BLaER1 treated with 17β-estradiol and CSF1 and Interleukin-3, amounts not matched to agents 10 nM and 100 nM (cell line): ENCODE results near the gene FOXN4.

Experiments
- H3K27ac ChIP-seq, 11 experiments: shearing (Covaris generic); formaldehyde crosslinking; 2 replicates each; pipeline ENCODE4 v1.8.1; 2022
- H3K27me3 ChIP-seq, 11 experiments: shearing (Covaris generic); formaldehyde crosslinking; 2 replicates each; pipeline ENCODE4 v1.8.1; 2022
- H3K36me3 ChIP-seq, 11 experiments: shearing (Covaris generic); formaldehyde crosslinking; 2 replicates each; pipeline ENCODE4 v1.8.1; 2022
- H3K4me1 ChIP-seq, 10 experiments: shearing (Covaris generic); formaldehyde crosslinking; 2 replicates each; pipeline ENCODE4 v1.8.1; 2022
- H3K4me2 ChIP-seq, 11 experiments: shearing (Covaris generic); formaldehyde crosslinking; 2 replicates each; pipeline ENCODE4 v1.8.1; 2022
- H3K4me3 ChIP-seq, 10 experiments: shearing (Covaris generic); formaldehyde crosslinking; 2 replicates each; pipeline ENCODE4 v1.8.1; 2022
- H3K9ac ChIP-seq, 11 experiments: shearing (Covaris generic); formaldehyde crosslinking; 2 replicates each; pipeline ENCODE4 v1.8.1; 2022
- H3K9me3 ChIP-seq, 11 experiments: shearing (Covaris generic); formaldehyde crosslinking; replicated peaks in 1 of 11; 2 replicates each; pipeline ENCODE4 v1.8.1; 2022
- H4K20me1 ChIP-seq, 11 experiments: shearing (Covaris generic); formaldehyde crosslinking; 2 replicates each; pipeline ENCODE4 v1.8.1; 2022
- Cebpa-rat ChIP-seq, 11 experiments: shearing (Covaris generic); IDR thresholded peaks; 2 replicates each; pipeline ENCODE4 v1.8.1; 2022

FOXN4 gene

DNA sequence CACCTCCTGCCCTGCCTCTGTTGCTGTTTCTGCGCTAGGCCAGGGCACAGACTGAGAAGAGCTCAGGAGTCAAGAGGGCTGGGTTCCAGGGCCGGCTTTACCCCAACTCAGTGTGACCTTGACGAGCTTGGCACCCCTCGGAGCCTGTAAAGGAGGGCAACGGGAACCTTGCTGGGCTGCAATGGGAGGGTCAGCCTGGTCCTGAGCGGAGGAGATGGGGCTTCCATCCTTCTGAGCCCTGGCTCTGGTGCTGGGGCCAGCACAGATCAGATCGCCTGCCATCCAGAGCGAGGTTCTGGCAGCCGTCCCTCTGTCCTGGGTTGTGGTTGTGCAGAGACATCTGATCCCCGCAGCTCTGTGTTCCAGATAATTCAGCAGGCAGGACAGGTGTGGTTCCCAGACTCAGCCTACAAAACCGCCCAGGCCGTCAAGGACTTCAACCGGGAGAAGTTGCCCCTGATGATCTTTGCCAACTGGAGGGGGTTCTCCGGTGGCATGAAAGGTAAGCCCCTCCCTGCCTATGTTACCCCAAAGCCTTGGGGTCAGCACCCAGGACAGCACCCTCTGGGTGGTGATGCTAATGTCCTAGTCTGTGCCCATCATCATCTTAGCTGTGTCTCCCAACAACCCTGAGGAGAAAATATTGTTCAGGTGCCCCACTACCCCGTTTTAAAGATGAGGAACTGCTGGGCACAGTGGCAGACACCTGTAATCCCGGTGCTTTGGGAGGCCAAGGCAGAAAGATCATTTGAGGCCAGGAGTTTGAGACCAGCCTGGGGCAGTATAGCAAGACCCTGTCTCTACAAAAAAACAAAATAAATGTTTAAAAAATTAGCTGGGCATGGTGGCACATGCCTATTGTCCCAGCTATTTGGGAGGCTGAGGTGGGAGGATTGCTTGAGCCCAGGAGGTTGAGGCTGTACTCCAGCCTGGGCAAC is 50.2 kb downstream of the FOXN4 start:
- peaks cover 0 to 3% (median 0%) of the 10 kb centered on the region in 11 experiments; a peak in 1 of 22 replicates for H3K36me3 ChIP-seq
- no peak overlapping the region for H3K9ac ChIP-seq
- no peak overlapping the region for H3K27ac ChIP-seq
- peaks cover 5 to 8% (median 7%) of the 10 kb centered on the region in 11 experiments for H3K9me3 ChIP-seq
- no peak overlapping the region for H3K4me2 ChIP-seq
- H3K27me3 ChIP-seq: no peaks in the 10 kb centered on the region
- H3K4me1 ChIP-seq: no peaks in the 10 kb centered on the region
- H4K20me1 ChIP-seq: peaks cover 0 to 9% (median 0%) of the 10 kb centered on the region in 11 experiments; a peak in 1 of 22 replicates
- no peak for TF ChIP-seq Cebpa-rat (IDR thresholded peaks at IDR 0.05)
- H3K4me3 ChIP-seq: no peak overlapping the region

DNA sequence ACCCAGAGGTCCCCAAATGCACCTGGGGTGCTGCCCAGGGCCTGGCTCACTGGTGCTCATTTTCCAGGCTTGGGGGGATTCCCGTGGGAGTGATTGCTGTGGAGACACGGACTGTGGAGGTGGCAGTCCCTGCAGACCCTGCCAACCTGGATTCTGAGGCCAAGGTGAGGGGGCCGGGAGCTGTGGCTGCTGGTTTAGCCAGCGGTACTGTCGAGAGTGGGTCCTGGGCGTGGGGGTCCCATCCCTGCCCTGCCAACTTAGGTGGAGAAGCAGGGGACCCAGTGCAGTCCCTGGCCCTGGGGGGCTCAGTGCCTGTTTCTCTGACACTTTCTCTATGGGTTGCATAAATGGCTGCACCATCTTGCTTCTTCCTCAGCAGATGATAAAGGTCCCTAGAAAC is 50.9 kb downstream of the FOXN4 start:
- Histone ChIP-seq H3K9me3 (peaks cover 10 to 15% (median 14%) of the 10 kb centered on the region in 11 experiments), H3K4me3 (no peak overlapping the region), H3K36me3 (peaks cover 0 to 6% (median 0%) of the 10 kb centered on the region in 11 experiments; a peak in 1 of 22 replicates), H3K27ac (no peak overlapping the region), H3K4me2 (no peak overlapping the region), H3K4me1 (no peaks in the 10 kb centered on the region), H3K27me3 (no peaks in the 10 kb centered on the region), H3K9ac (no peak overlapping the region), H4K20me1 (peaks cover 0 to 9% (median 0%) of the 10 kb centered on the region in 11 experiments; a peak in 1 of 22 replicates)
- TF ChIP-seq Cebpa-rat (IDR thresholded peaks at IDR 0.05): no peak

DNA sequence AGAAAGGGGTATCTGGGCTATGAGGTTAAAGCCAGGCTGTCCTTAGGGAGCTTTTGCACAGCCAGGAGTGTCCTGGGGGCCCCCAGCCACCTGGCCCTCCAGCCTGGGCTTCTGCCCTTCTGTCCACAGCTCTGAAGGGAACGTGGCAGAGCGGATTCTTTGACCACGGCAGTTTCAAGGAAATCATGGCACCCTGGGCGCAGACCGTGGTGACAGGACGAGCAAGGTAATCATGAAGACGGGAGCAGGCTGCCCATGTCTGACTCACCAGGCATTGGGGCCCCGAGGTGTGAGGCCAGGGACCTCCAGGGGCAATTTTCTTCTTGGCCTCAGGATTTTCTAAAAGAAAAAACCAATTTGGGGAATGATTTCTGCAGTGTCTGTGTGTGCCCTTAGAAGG is 53.1 kb downstream of the FOXN4 start:
- no peak for TF ChIP-seq Cebpa-rat (IDR thresholded peaks at IDR 0.05)
- H3K4me1 ChIP-seq: no peaks in the 10 kb centered on the region
- H3K27me3 ChIP-seq: no peaks in the 10 kb centered on the region

DNA sequence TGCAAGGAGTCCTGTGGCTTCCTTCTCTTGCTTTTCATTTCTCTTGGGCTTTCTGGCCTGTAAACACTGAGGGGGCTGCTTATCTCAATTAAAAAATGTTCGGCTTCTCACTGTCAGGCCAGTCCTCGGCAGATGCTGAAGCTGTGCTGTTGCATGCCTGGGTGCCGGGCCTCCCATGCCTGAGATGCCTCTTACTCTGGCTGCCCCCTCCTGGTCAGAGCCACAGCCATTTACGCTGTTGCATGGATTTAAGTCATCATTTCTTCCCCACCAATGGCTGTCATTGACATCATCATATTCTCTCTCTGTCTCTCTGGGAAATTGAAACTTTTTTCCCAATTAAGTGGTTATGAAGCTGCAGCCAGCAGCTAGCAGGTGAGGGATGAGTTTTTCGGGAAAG is 53.7 kb downstream of the FOXN4 start:
- peaks cover 0 to 9% (median 0%) of the 10 kb centered on the region in 11 experiments; a peak in 1 of 22 replicates for H4K20me1 ChIP-seq
- no peak for TF ChIP-seq Cebpa-rat (IDR thresholded peaks at IDR 0.05)
- peaks cover 10 to 21% (median 14%) of the 10 kb centered on the region in 11 experiments for H3K9me3 ChIP-seq
- H3K4me1 ChIP-seq: peaks cover 0 to 4% (median 0%) of the 10 kb centered on the region in 10 experiments; a peak in 2 of 20 replicates
- H3K27ac ChIP-seq: no peak overlapping the region
- no peaks in the 10 kb centered on the region for H3K27me3 ChIP-seq
- H3K4me3 ChIP-seq: no peak overlapping the region
- no peak overlapping the region for H3K4me2 ChIP-seq
- no peak overlapping the region for H3K9ac ChIP-seq
- peaks cover 0 to 6% (median 0%) of the 10 kb centered on the region in 11 experiments; a peak in 1 of 22 replicates for H3K36me3 ChIP-seq

More for the DNA sequence above, 53.1 kb downstream of the FOXN4 start:
- Histone ChIP-seq H3K9me3 (peaks cover 10 to 21% (median 14%) of the 10 kb centered on the region in 11 experiments), H3K9ac (no peak overlapping the region), H3K36me3 (peaks cover 0 to 6% (median 0%) of the 10 kb centered on the region in 11 experiments; a peak in 1 of 22 replicates), H3K27ac (no peak overlapping the region), H4K20me1 (peaks cover 0 to 9% (median 0%) of the 10 kb centered on the region in 11 experiments; a peak in 1 of 22 replicates), H3K4me3 (no peak overlapping the region), H3K4me2 (no peak overlapping the region)

DNA sequence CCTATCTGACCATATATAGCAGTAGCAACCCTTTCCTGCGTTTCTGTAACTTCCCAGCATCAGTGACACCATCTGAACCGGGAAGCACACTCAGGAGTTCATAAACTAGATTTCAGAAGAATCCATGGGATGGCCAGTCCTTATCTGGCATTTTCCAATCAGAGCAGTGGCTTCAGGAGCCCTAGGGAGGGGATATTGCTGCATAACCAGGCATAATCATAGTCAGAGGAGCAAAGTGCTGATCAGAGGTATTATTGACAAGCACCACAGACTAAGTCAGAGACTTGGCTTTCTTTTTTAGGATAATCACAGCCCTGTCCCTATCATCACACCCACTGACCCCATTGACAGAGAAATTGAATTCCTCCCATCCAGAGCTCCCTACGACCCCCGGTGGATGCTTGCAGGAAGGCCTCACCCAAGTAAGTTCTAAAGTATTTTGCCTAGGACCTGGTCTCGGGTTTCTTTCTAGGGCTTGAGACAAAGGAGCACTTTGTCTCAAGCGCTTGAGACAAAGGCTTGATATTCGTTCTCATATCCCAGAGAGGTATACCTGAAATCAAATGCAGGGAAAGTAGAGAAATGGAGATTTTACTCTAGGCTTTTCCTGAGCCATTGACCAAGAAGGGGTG is 55.1 kb downstream of the FOXN4 start:
- Histone ChIP-seq H3K4me2 (no peak overlapping the region), H4K20me1 (peaks cover 0 to 9% (median 0%) of the 10 kb centered on the region in 11 experiments; a peak in 1 of 22 replicates), H3K9me3 (peaks cover 10 to 21% (median 14%) of the 10 kb centered on the region in 11 experiments), H3K27ac (no peak overlapping the region), H3K36me3 (peaks cover 0 to 6% (median 0%) of the 10 kb centered on the region in 11 experiments; a peak in 1 of 22 replicates), H3K4me3 (no peak overlapping the region), H3K4me1 (peaks cover 0 to 4% (median 0%) of the 10 kb centered on the region in 10 experiments; a peak in 2 of 20 replicates), H3K9ac (no peak overlapping the region), H3K27me3 (no peaks in the 10 kb centered on the region)
- no peak for TF ChIP-seq Cebpa-rat (IDR thresholded peaks at IDR 0.05)

DNA sequence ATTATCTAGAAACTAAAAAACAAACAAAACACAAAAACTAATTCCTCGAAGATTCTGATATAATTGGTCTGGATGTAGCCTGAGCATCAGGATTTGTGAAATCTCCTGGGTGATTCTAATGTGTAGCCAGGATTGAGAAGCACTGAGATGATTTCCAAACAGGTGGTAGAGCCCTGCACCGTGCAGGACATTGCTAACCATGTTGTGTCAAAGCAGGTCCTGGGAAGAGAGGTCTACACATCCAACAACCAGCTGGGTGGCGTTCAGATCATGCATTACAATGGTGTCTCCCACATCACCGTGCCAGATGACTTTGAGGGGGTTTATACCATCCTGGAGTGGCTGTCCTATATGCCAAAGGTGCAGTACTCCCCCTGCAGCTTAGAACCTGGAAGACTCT is 56.3 kb downstream of the FOXN4 start:
- Histone ChIP-seq H4K20me1 (no peaks in the 10 kb centered on the region), H3K4me2 (no peak overlapping the region), H3K4me1 (peaks cover 0 to 4% (median 0%) of the 10 kb centered on the region in 10 experiments; a peak in 2 of 20 replicates), H3K27ac (no peak overlapping the region), H3K27me3 (no peaks in the 10 kb centered on the region), H3K4me3 (no peak overlapping the region), H3K9me3 (peaks cover 10 to 21% (median 14%) of the 10 kb centered on the region in 11 experiments), H3K9ac (no peak overlapping the region), H3K36me3 (peaks cover 0 to 6% (median 0%) of the 10 kb centered on the region in 11 experiments; a peak in 1 of 22 replicates)
- TF ChIP-seq Cebpa-rat (IDR thresholded peaks at IDR 0.05): no peak

DNA sequence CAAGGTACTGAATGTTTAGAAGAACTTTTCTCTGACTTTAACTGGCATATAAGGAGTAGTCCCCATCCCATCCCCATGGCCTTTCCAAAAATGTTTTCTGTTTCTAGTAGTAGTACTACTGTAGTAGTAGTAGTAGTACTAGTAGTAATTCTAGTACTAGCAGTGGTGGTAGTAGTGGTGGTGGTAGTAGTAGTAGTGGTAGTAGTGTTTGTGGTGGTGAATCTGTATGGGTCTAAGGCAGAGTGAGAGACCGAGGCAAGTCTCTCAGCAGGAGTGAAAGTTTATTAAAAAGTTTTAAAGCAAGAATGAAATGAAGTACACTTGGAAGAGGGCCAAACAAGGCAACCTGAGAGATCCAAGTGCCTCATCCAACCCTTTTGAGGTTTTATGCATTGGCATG is 58.6 kb downstream of the FOXN4 start:
- Histone ChIP-seq H3K4me2 (no peak overlapping the region), H3K4me1 (peaks cover 0 to 4% (median 0%) of the 10 kb centered on the region in 10 experiments; a peak in 2 of 20 replicates)
- no peak for TF ChIP-seq Cebpa-rat (IDR thresholded peaks at IDR 0.05)

DNA sequence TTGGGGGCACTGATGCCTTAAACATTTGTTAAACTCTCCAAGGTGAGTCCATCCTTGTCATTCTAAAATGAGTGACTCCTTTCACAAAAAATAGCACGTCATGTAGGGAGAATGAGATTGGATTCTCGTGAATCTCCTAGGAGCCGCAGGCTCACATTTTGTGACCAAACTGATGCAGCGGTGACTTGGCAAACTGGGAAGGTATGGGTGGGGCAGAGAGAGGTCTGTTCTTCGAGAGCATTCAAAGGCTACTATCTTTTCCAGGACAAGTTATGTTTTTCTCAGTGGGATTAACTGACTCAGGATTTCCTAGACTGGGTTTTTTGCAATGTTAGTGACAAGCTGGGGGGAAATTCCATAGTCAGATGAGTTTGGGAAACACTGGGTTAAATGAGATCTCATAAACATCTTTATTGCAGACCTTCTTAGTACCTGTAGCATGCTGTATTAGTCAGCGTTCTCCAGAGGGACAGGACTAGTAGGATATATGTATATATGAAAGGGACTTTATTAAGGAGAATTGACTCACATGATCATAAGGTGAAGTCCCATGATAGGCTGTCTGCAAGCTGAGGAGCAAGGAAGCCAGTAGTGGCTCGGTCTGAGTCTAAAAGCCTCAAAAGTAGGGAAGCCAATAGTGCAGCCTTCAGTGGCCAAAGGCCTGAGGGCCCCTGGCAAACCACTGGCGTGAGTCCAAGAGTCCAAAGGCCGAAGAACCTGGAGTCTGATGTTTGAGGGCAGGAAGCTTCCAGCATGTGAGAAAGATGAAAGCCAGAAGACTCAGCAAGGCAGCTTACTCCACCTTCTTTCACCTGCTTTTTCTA is 61.0 kb downstream of the FOXN4 start:
- no peaks in the 10 kb centered on the region for H4K20me1 ChIP-seq
- H3K36me3 ChIP-seq: 0 out of 22 replicates have a peak, but pooled peaks cover 0 to under 1% (median 0%) of the 10 kb centered on the region in 11 experiments
- peaks cover 0 to 4% (median 0%) of the 10 kb centered on the region in 10 experiments; a peak in 2 of 20 replicates for H3K4me1 ChIP-seq
- no peak overlapping the region for H3K9ac ChIP-seq
- H3K27ac ChIP-seq: no peak overlapping the region
- no peak overlapping the region for H3K4me3 ChIP-seq
- peaks cover 0 to 4% (median 0%) of the 10 kb centered on the region in 11 experiments; a peak in 2 of 22 replicates for H3K9me3 ChIP-seq
- no peak overlapping the region for H3K4me2 ChIP-seq
- no peaks in the 10 kb centered on the region for H3K27me3 ChIP-seq
- TF ChIP-seq Cebpa-rat (IDR thresholded peaks at IDR 0.05): no peak

More for the DNA sequence above, 58.6 kb downstream of the FOXN4 start:
- Histone ChIP-seq H3K9me3 (peaks cover 10 to 21% (median 14%) of the 10 kb centered on the region in 11 experiments), H3K9ac (no peak overlapping the region), H3K27ac (no peak overlapping the region), H4K20me1 (no peaks in the 10 kb centered on the region), H3K4me3 (no peak overlapping the region), H3K27me3 (no peaks in the 10 kb centered on the region), H3K36me3 (peaks cover 0 to 6% (median 0%) of the 10 kb centered on the region in 11 experiments; a peak in 1 of 22 replicates)
